Prostate gland (tissue), 2 donors: Measurements from ENCODE around the gene IGSF8.

Source experiments
- POLR2A ChIP-seq: fragments of 450-650 bp; IDR thresholded peaks from one replicate; pipeline ENCODE4 v1.6.1; 2016; ENCODE audit warnings: antibody characterized with exemption, mild to moderate bottlenecking
- TF ChIP-seq, protein P1 (sequence below), 4 experiments: fragments of 200-600 bp in 2 of 4; fragments of 450-650 bp in 2 of 4; sonication (generic) in 2 of 4; IDR thresholded peaks; 1 replicate in 3 of 4; 2 replicates in 1 of 4; pipeline ENCODE4 v1.5.1; 2016 to 2019; ENCODE audit warnings: antibody characterized with exemption in 4 of 4, mild to moderate bottlenecking in 2 of 4, moderate library complexity in 2 of 4

DNA sequence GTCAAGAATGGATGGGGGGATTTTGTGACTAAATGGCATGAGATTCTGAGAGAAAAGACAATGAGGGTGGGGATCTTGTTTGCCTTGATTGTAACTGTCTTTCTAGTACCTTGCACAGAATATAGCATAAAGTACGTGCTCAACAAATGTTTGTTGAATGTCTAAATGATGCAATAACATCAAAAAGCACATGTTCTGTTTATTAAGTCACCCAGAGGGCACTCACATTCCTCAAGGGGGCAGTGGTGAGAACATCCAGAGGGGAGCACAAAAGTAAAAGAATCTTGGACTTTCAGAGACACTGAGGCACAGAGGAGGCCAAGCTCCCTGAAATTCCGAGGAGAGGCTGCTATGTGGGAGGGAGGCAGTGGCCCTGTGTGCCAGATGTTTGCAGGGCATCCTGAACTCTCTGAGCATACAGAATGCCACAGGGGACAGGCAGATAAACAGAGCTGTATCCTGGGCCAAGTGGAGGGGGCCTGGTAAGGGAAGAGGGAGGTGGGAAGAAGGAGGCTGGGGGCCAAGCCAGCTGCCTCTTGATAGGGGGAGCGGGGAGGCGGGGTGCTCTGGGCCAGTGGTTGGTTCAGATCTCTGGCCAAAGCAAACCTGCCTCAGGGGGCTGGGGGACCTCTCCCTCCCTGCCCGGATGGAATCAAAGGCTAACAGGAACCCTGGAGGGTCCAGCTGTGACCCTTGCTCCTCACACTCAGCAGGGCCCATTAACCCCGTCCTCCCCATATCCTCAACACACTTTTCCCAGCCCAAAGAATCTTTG is 10.7 kb upstream of the IGSF8 start:
- TF ChIP-seq POLR2A, result no peak
- TF ChIP-seq, protein P1, sequence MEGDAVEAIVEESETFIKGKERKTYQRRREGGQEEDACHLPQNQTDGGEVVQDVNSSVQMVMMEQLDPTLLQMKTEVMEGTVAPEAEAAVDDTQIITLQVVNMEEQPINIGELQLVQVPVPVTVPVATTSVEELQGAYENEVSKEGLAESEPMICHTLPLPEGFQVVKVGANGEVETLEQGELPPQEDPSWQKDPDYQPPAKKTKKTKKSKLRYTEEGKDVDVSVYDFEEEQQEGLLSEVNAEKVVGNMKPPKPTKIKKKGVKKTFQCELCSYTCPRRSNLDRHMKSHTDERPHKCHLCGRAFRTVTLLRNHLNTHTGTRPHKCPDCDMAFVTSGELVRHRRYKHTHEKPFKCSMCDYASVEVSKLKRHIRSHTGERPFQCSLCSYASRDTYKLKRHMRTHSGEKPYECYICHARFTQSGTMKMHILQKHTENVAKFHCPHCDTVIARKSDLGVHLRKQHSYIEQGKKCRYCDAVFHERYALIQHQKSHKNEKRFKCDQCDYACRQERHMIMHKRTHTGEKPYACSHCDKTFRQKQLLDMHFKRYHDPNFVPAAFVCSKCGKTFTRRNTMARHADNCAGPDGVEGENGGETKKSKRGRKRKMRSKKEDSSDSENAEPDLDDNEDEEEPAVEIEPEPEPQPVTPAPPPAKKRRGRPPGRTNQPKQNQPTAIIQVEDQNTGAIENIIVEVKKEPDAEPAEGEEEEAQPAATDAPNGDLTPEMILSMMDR (IDR thresholded peaks at IDR 0.05), result peak in 2 of 4 experiments; percentile 19 to 34
